ENCODE results near the gene MARCHF10.

- TF ChIP-seq CTCF (conservative IDR thresholded peaks at IDR 0.05): no peak
- TF ChIP-seq EZH2 (IDR thresholded peaks at IDR 0.05; ENCODE audit: low read depth): no peak
Measured at GRCh38 chr17:62724398-62725146, 83.5 kb downstream of the MARCHF10 start.
